ENCODE results near the gene MLLT11. TPM values are rescaled to one million over a fixed set of nuclear protein-coding genes. Genes with fewer than 3 reads are reported as not detected.

MLLT11 gene
- 10.9 and 23.8 TPM in 2 replicates for total RNA-seq

GRCh38 chr1:151060007-151060656 lies at the start of gene MLLT11:
Gene MLLT11 (plus strand): TSS chr1:151060397. CDS start chr1:151067225, 6,828 bp downstream.

DNA sequence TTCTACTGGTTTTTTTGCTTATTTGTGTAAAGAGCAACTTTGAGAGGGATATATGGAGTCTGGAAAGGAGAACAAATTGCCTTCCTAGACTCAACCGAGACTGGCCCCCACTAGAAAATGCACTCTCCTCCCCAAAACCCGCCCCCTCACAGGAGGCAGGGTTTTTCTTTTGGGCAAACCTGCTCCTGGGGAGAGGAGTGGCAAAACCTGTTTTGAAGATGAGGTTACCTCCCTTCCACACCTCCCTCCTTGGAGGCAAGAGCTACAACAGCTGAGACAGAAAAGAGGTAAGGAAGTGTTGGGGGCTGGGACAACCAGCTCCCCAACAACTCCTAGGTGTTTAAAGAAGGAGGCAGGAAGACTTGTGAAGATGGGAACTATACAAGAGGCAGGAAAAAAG lies 23.8 kb upstream of the MLLT11 start, which contains the start of gene BNIPL:
BNIPL (plus strand) TSS at position 231 of the 400 bp plus-strand sequence; CDS start at position 371, 140 bp downstream.

GRCh38 chr1:151047591-151047924 lies 12.6 kb upstream of the MLLT11 start, which contains the start of gene C1orf56:
Gene C1orf56 (plus strand): TSS chr1:151047751. CDS start chr1:151047848, 97 bp downstream.

GRCh38 chr1:151059109-151060006 lies 839 bp upstream of the MLLT11 start, which contains the start of gene CDC42SE1:
Gene CDC42SE1 (minus strand): TSS chr1:151059622. CDS start chr1:151055730, 3,892 bp downstream.

DNA sequence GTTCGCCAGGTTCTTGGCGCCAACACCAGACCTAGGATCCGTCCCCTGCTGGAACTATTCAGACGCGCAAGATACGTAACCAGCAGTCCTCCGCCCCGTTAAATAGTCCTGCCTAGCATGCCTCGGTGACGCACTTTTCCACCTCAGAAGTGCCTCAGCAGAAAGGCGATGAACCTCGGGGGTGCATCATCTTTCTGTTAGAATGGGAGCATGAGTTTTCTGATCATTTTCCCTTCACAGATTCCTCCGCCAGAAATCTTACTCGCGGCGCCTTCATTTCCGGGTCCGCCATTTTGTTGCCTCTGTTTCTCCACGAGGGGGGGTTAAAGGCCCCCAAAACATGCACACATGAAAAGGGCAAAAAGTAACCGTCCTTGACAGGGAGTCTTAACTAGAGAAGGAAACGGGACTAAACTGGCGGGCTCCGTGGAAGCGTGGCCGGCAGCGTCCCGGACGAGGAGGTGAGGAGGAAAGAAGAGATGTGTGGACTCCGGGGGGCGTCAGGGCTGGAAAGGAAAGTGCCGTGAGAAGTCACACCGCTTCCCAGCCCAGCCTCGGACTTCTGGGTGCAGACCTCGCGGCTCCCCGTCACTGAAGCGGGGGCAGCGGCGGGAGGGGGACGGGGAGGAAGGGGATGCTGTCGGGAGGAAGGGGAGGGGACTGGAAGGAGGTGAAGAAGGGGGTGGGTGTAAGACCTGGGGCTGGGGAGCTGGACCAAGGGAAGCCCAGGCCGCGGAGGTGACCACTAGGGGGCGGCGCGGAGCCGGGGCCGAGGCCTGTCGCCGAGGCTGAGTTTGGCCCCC lies 10.5 kb downstream of the MLLT11 start, which contains the start of gene GABPB2:
GABPB2 (plus strand) TSS at position 288 of the 803 bp plus-strand sequence. CDS start 17,429 bp downstream, outside the sequence.

Other genes with a start within 250 kb of the MLLT11 start
- gene ARNT, start 183.8 kb upstream of the MLLT11 start, total RNA-seq: 15.0 and 27.9 TPM in 2 replicates
- not detected in 2 replicates for gene CTXND2, start 173.3 kb upstream of the MLLT11 start, total RNA-seq
- 20.9 and 30.4 TPM in 2 replicates for gene SETDB1, start 134.0 kb upstream of the MLLT11 start, total RNA-seq
- gene CERS2, start 85.6 kb upstream of the MLLT11 start, total RNA-seq: 146 and 174 TPM in 2 replicates
- 0.33 and 1.3 TPM in 2 replicates for gene ANXA9, start 78.1 kb upstream of the MLLT11 start, total RNA-seq
- gene MINDY1, start 53.5 kb upstream of the MLLT11 start, total RNA-seq: 12.1 and 27.3 TPM in 2 replicates
- 17.8 and 21.6 TPM in 2 replicates for gene PRUNE1, start 51.9 kb upstream of the MLLT11 start, total RNA-seq
- 0.33 TPM in 1 of 2 replicates, not detected in the other for gene BNIPL, start 23.8 kb upstream of the MLLT11 start, total RNA-seq
- gene C1orf56, start 12.6 kb upstream of the MLLT11 start, total RNA-seq: 2.0 and 3.0 TPM in 2 replicates
- 47.5 and 47.9 TPM in 2 replicates for gene CDC42SE1, start 775 bp upstream of the MLLT11 start, total RNA-seq
- gene GABPB2, start 10.4 kb downstream of the MLLT11 start, total RNA-seq: 2.8 and 3.4 TPM in 2 replicates
- 5.4 and 8.0 TPM in 2 replicates for gene SEMA6C, start 86.2 kb downstream of the MLLT11 start, total RNA-seq
- not detected in 2 replicates for gene TNFAIP8L2, start 96.3 kb downstream of the MLLT11 start, total RNA-seq
- 5.2 and 7.1 TPM in 2 replicates for gene LYSMD1, start 105.5 kb downstream of the MLLT11 start, total RNA-seq
- gene SCNM1, start 105.7 kb downstream of the MLLT11 start, total RNA-seq: 44.0 and 51.2 TPM in 2 replicates
- gene TMOD4, start 115.6 kb downstream of the MLLT11 start, total RNA-seq: 0.63 TPM in 1 of 2 replicates, not detected in the other
- gene VPS72, start 129.8 kb downstream of the MLLT11 start, total RNA-seq: 45.8 and 54.4 TPM in 2 replicates
- 51.7 and 62.7 TPM in 2 replicates for gene PIP5K1A, start 138.2 kb downstream of the MLLT11 start, total RNA-seq
- 131 and 152 TPM in 2 replicates for gene PSMD4, start 194.3 kb downstream of the MLLT11 start, total RNA-seq
- 17.4 and 25.1 TPM in 2 replicates for gene ZNF687, start 221.9 kb downstream of the MLLT11 start, total RNA-seq

Measured in mesangial cell (primary cell).